ENCODE measurements around the gene VPS50.

DNA sequence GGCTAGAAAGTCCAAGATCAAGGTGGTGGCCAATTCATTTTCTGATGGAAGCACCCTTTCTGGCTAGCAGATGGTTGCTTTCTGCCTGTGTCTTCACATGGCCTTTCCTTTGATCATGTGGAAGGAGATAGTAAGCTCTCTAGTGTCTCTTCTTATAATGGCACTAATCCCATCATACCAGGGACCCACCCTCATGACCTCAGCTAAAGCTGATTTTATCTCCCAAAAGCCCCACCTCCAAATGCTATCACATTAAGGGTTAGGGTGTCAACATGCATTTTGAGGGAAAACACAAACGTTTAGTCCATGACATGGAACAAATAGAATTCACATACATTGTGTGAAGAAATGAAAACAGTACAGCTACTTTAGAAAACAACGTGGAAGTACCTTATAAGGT, 100.0 kb downstream of the VPS50 start:
- TF ChIP-seq EZH2 (IDR thresholded peaks at IDR 0.05; ENCODE audit: insufficient read depth, poor library complexity, severe bottlenecking) = no peak
- TF ChIP-seq EZH2phosphoT487 (IDR thresholded peaks at IDR 0.05; ENCODE audit: insufficient read depth, low read depth) = no peak

Measured in GM23248 (cell line).